HG03039 (cell line): ENCODE data around the gene CSNK1E.

Source experiments
- ATAC-seq: cut with Tn5 transposase; IDR thresholded peaks from one replicate; pipeline ENCODE4 v1.9.1; 2021; ENCODE audit warnings: mild to moderate bottlenecking, moderate library complexity; ENCODE audit not compliant: unreplicated experiment

The CSNK1E gene

GRCh38 chr22:38250643-38251340, 66.4 kb downstream of the CSNK1E start:
- ATAC-seq = no peak

- no peak for ATAC-seq
Measured at GRCh38 chr22:38249803-38250642, 67.2 kb downstream of the CSNK1E start.

GRCh38 chr22:38249301-38249700, 67.9 kb downstream of the CSNK1E start:
- ATAC-seq = no peak

- no peak for ATAC-seq
Measured at GRCh38 chr22:38248280-38248679, 69.0 kb downstream of the CSNK1E start.

- ATAC-seq = no peak
Measured at GRCh38 chr22:38247713-38248112, 69.5 kb downstream of the CSNK1E start.

GRCh38 chr22:38246692-38247091, 70.5 kb downstream of the CSNK1E start:
- ATAC-seq = no peak

GRCh38 chr22:38246046-38246658, 71.1 kb downstream of the CSNK1E start:
- ATAC-seq = no peak

GRCh38 chr22:38244106-38244505, 73.1 kb downstream of the CSNK1E start:
- ATAC-seq = no peak

GRCh38 chr22:38243007-38243765, 74.0 kb downstream of the CSNK1E start:
- ATAC-seq = no peak

- ATAC-seq = no peak
Measured at GRCh38 chr22:38240734-38241252, 76.4 kb downstream of the CSNK1E start.
